22Rv1 (cell line): ENCODE measurements around the gene GDPD1.

ENCODE experiments used
- CTCF ChIP-seq: fragments of 450-650 bp; IDR thresholded peaks from 2 replicates; pipeline ENCODE4 v1.5.1; 2017; ENCODE audit warnings: mild to moderate bottlenecking
- ZFX ChIP-seq: fragments of 450-650 bp; IDR thresholded peaks from 2 replicates; pipeline ENCODE4 v1.6.1; 2017; ENCODE audit warnings: antibody characterized with exemption, borderline replicate concordance

- TF ChIP-seq CTCF (no peak), ZFX (no peak)
Measured at GRCh38 chr17:59287891-59288290, 67.6 kb downstream of the GDPD1 start.
